ENCODE measurements around the gene NRXN3.
A peak's percentile ranks its signal among the peaks of the same experiment; 100 is the strongest.

Gene NRXN3

GRCh38 chr14:79568594-79568993, 1398.4 kb downstream of the NRXN3 start:
- Mint-ChIP-seq H3K4me3 (no peak overlapping the region), H3K9me3 (no peaks in the 10 kb centered on the region), H3K27ac (no peak overlapping the region), H3K4me1 (peaks cover 16% of the 10 kb centered on the region), H3K36me3 (ENCODE audit: low read depth) (peaks cover 4% of the 10 kb centered on the region), H3K27me3 (ENCODE audit: low read depth) (no peaks in the 10 kb centered on the region)
- no peak for TF ChIP-seq CTCF (IDR thresholded peaks at IDR 0.05; ENCODE audit: unreplicated experiment in 3 of 3)

GRCh38 chr14:79569072-79569471, 1398.9 kb downstream of the NRXN3 start:
- Mint-ChIP-seq H3K27ac (no peak overlapping the region), H3K36me3 (ENCODE audit: low read depth) (peaks cover 4% of the 10 kb centered on the region), H3K4me1 (peaks cover 16% of the 10 kb centered on the region), H3K27me3 (ENCODE audit: low read depth) (no peaks in the 10 kb centered on the region), H3K4me3 (no peak overlapping the region), H3K9me3 (no peaks in the 10 kb centered on the region)
- TF ChIP-seq CTCF (IDR thresholded peaks at IDR 0.05; ENCODE audit: unreplicated experiment in 3 of 3) = no peak

GRCh38 chr14:79570648-79571047, 1400.5 kb downstream of the NRXN3 start:
- Mint-ChIP-seq H3K27me3 (ENCODE audit: low read depth) (no peaks in the 10 kb centered on the region), H3K4me3 (no peak overlapping the region), H3K27ac (no peak overlapping the region), H3K9me3 (no peaks in the 10 kb centered on the region), H3K4me1 (peaks cover 27% of the 10 kb centered on the region), H3K36me3 (ENCODE audit: low read depth) (peaks cover 4% of the 10 kb centered on the region)
- TF ChIP-seq CTCF (IDR thresholded peaks at IDR 0.05; ENCODE audit: unreplicated experiment in 3 of 3) = no peak

GRCh38 chr14:79571366-79571765, 1401.2 kb downstream of the NRXN3 start:
- peaks cover 4% of the 10 kb centered on the region for H3K36me3 Mint-ChIP-seq (ENCODE audit: low read depth)
- H3K27me3 Mint-ChIP-seq (ENCODE audit: low read depth) = no peaks in the 10 kb centered on the region
- peaks cover 34% of the 10 kb centered on the region for H3K4me1 Mint-ChIP-seq
- H3K27ac Mint-ChIP-seq = peak overlapping the region in 2 of 3 experiments; percentile 4 to 9
- H3K9me3 Mint-ChIP-seq = no peaks in the 10 kb centered on the region
- H3K4me3 Mint-ChIP-seq = no peak overlapping the region
- no peak for TF ChIP-seq CTCF (IDR thresholded peaks at IDR 0.05; ENCODE audit: unreplicated experiment in 3 of 3)

GRCh38 chr14:79573486-79573885, 1403.3 kb downstream of the NRXN3 start:
- Mint-ChIP-seq H3K9me3 (no peaks in the 10 kb centered on the region), H3K4me1 (peaks cover 46% of the 10 kb centered on the region)

More at GRCh38 chr14:79573486-79573885, 1403.3 kb downstream of the NRXN3 start:
- Mint-ChIP-seq H3K4me3 (no peak overlapping the region), H3K27ac (peak overlapping the region in 1 of 3 experiments; percentile 63), H3K27me3 (ENCODE audit: low read depth) (no peaks in the 10 kb centered on the region), H3K36me3 (ENCODE audit: low read depth) (peaks cover 4% of the 10 kb centered on the region)
- no peak for TF ChIP-seq CTCF (IDR thresholded peaks at IDR 0.05; ENCODE audit: unreplicated experiment in 3 of 3)
